ENCODE data around the gene RUVBL2. TPM values are rescaled to one million over a fixed set of nuclear protein-coding genes. Genes with fewer than 3 reads are reported as not detected.

RUVBL2 gene
- 263 and 300 TPM in 2 replicates for total RNA-seq (2014; rRNA removed)
- polyA plus RNA-seq (2012) = 177 TPM

DNA sequence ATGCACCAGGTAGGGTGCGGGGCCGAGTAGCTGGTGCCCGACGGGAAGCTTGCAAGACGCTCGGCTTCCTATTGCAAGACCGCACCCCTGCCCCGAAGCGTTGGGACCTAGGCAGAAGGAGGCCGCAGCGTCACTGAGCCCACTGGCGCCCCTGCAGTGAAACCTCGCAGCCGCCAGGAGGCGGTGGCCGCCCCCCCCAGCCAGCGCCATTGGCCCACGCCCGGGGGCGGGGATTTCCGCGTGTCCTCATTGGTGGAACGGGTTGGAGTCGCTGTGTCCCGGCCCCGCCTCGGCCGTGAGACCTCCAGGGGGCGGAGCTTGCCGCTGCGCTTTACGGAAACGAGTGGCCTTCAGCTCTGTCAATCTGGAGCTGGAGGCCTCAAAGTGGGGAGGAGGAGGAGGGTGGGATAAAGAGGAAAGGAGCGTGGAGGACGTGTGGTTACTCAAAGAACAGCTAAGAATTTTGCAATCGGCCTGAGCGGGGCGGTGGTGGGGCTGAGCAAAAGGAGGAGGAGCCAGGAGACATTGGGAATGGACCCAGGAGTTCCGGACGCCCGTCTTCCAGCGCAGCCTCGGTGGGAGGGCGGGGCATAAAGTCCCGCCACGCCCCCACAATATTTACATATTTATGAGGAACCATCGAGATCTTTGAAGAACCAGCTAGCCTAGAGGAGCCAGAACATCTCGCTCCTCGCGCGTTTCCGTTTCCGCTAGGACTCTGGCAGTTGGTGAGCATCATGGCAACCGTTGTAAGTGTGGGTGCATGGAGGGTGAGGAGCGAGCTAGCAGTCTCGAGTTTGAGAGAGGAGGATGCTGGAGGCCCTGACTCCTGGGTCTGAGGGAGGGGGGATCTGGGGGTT lies at the start of gene RUVBL2, which contains the start of gene GYS1:
TSS of gene RUVBL2 (plus strand) at position 713 of the 860 bp plus-strand sequence. CDS start at position 738, 25 bp downstream.
TSS of gene GYS1 (minus strand) at position 135 of the 860 bp plus-strand sequence. CDS start 197 bp downstream, outside the sequence.
- peak; percentile 99 for DNase-seq (ENCODE audit: low read depth)

DNA sequence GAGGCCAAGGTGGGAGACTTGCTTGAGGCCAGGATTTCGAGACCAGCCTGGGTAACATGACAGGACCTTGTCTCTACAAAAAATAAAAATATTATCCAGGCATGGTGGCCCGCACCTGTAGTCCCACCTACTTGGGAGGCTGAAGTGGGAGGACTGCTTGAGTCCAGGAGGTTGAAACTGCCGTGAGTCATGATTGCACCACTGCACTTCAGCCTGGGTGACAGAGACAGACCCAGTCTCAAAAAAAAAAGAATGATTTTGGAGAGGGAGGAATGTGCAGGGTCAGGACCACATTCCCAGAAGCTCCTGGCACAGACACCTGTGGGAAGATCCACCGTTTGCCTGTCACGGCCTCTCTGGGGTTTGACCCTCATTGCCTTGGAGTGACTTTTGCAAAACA lies 48.3 kb upstream of the RUVBL2 start:
- no peak for DNase-seq (ENCODE audit: low read depth)

DNA sequence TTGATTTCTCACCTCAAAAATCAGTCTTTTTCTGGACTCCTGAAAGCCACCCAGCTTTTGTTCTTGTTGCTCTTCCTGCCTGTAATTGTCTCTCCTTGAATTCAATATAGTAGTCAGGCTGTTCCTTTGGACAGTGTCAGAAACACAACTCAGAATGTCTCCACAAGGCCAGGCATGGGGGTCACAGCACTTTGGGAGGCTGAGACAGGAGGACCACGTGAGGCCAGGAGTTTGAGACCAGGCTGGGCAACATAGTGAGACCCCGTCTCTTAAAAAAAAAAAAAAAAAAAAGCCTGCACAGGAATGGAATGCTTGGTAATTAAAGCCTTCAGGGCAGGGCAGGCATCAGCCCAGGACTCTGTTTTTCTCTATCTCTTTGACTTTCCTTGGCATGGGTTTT lies 47.9 kb upstream of the RUVBL2 start:
- DNase-seq (ENCODE audit: low read depth) = no peak

DNA sequence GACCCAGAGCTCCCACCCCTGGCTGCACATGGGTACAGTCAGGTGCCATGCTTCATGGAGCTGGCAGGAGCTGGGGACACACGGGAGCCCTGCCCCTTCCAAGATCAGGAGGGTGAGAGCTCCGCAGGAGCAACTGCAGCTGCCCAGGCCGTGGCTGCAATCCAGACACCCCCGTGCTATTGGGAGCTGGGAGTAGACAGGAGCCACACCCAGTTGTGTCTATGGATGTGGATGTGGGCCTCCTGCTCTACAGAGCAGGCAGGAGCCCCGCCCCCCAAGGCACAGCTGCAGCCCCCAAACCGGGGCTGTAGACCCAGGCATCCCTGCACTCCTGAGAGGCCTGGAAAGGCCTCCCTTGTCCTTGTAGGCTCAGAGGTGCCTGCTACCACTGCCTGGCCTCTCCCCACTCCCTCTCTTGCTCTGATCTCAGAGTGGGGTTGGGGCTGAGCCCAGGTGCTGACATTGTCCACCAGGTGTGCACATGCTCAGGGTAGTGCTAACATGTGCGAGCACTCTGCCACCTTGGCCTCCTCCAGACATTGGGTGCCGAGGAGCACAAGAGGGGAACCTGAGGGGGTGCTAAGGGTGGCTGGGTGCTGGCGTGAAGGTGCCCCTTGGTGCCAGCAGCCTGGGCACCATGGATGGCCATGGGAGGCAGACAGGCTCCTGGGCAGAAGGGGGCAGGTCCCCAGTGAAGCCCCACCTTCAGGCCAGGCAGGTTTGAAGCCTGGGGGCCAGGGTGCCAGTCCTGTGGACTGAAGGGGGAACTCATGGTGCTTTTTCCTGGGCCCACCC lies 47.0 kb upstream of the RUVBL2 start:
- DNase-seq (ENCODE audit: low read depth) = no peak

DNA sequence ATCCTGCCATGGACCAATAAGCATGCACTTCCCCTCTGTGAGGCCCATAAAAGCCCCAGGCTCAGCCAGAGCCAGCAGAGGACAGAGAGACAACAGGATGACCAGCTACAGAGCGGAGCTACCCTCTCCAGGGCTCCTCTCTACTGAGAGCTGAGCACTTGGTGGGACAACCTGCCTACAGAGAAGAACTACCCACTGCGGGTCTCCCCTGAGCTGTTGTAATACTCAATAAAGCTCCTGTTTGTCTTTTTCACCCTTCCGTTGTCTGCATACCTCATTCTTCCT lies 46.5 kb upstream of the RUVBL2 start:
- no peak for DNase-seq (ENCODE audit: low read depth)

DNA sequence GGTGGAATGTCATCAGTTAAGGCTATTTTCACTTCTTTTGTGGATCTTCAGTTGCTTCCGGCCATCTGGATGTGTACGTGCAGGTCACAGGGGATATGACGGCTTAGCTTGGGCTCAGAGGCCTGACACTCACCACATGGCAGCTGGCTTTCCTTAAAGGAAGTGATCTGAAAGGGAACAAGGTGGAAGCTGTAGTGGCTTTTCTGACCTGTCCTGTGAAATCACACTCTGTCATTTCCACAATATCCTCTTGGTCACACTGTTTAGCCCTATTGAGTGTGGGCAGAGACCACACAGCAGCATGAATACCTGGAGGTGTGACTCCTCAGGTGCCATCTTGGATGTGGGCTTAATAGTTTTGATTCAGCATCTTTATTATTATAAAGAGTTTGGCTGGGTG lies 43.5 kb upstream of the RUVBL2 start:
- DNase-seq (ENCODE audit: low read depth) = no peak

DNA sequence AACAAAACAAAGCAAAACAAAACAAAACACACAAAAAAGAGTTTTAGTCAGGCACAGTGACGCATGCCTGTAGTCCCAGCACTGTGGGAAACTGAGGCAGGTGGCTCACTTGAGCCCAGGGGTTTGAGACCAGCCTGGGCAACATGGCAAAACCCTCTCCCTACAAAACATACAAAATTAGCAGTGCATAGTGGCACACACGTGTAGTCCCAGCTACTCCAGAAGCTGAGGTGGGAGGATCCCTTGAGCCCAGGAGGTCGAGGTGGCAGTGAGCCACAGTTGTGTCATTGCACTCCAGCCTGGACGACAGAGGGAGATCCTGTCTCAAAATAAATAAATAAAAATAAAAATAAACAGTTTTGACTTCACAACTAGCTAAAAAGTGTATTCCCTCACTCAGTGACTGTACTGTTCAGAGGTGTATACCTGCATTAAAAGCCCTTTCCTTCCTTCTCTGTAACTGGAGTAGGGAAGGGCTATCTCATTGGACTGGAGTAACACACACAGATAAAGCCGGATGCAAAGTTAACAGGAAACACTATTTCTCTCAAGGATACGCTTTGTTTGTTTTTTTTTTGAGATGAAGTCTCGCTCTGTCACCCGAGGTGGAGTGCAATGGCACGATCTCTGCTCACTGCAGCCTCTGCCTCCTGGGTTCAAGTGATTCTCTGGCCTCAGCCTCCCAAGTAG lies 42.7 kb upstream of the RUVBL2 start:
- no peak for DNase-seq (ENCODE audit: low read depth)

DNA sequence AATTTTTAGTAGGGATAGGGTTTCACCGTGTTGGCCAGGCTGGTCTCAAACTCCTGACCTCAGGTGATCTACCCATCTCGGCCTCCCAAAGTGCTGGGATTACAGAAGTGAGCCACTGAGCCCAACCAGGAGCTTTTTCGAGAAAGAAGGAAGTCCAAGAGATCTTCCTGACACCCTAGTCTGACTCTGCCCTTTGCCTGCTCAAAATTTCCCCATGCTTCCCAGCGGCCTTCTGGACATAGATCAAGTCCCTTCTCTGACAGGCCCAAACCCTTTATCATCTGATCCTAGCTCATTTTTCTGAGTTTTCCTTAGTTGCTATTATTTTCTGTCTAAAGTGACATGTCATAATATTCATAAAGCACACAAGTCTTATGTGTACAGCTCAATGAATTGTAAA lies 40.5 kb upstream of the RUVBL2 start:
- DNase-seq (ENCODE audit: low read depth) = no peak

DNA sequence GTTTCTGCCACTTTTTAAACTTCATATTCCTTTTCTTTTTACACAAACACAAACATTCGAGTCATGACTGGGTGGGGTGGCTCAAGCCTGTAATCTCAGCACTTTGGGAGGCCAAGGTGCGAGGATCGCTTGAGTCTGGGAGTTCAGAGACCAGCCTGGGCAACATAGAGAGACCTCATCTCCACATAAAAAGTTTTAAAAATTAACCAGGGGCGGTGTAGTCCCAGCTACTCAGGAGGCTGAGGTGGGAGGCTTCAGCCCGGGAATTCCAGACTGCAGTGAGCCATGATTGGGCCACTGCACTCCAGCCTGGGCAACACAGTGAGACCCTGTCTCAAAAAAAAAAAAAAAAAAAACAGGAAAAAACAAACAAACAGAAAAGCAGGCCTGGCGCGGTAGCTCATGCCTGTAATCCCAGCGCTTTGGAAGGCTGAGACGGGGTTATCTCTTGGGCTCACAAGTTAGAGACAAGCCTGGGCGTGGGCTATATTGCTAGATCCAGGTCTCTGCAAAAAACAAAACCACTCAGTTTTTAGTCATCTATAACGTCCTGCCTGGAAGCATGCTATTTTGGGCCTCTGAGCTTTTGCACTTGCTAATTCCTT lies 39.6 kb upstream of the RUVBL2 start:
- DNase-seq (ENCODE audit: low read depth) = no peak

DNA sequence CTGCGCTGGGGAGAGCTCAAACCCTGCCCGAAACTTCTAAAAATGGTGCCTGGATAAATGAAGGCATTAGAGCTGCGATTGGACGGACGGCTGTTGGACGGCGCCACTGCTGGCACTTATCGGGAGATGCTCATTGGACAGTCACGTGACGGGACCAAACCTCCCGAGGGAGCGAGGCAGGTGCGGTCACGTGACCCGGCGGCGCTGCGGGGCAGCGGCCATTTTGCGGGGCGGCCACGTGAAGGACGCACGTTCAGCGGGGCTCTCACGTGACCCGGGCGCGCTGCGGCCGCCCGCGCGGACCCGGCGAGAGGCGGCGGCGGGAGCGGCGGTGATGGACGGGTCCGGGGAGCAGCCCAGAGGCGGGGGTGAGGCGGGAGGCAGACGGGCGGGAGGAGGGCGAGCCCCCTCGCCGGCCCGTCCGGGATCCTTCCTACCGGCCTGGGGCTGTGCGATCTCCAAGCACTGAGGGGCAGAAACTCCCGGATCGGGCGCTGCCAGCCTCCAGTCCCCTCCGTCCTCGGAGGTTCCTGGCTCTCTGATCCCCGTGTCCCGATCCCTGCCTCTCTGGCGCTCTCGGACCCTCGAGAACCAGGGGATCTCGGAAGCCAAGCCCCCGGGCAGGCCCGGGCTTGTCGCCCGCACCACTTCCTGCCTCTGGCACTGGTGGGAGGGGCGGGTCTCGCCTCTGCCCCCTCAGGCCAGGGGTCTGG lies 38.9 kb upstream of the RUVBL2 start, which contains the start of gene BAX:
TSS of gene BAX (plus strand) at position 281 of the 713 bp plus-strand sequence. CDS start at position 335, 54 bp downstream.
- peak; percentile 97 for DNase-seq (ENCODE audit: low read depth)

DNA sequence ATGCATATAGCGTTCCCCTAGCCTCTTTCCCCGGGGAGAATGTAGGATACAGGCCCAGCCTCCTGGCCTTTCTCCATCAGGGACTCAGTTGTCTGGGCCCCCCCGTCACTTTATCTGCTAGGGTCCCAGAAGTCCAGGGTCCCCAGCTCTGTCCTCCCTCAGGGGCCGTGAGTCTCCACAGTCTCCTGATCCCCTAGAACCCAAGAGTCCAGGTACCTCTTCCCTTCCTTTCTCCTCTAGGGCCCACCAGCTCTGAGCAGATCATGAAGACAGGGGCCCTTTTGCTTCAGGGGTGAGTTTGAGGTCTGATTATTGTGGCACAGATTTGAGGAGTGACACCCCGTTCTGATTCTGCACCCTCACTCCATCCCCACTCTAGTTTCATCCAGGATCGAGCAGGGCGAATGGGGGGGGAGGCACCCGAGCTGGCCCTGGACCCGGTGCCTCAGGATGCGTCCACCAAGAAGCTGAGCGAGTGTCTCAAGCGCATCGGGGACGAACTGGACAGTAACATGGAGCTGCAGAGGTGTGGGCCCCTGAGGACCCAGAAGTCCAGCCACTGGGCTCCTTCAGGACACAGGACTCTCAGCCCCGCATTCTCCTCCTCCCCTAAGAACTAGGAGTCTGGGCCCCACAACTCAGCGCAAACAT lies 38.3 kb upstream of the RUVBL2 start:
- DNase-seq (ENCODE audit: low read depth) = no peak

DNA sequence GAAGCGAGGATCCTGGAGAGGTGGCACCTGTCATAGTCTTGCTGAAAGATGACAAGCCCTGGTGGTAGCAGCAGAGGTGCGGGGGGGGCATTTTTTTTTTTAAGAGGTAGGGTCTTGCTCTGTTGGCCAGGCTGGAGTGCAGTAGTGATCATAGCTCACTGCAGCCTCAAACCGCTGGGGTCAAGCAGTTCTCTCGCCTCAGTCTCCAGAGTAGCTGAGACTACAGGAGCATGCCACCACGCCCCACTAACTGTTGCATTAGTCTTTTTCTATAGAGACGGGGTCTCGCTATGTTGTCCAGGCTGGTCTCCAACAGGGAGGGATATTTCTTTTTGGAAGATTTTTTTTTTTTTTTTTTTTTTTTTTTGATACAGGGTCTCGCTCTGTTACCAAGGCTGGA lies 35.7 kb upstream of the RUVBL2 start:
- no peak for DNase-seq (ENCODE audit: low read depth)

DNA sequence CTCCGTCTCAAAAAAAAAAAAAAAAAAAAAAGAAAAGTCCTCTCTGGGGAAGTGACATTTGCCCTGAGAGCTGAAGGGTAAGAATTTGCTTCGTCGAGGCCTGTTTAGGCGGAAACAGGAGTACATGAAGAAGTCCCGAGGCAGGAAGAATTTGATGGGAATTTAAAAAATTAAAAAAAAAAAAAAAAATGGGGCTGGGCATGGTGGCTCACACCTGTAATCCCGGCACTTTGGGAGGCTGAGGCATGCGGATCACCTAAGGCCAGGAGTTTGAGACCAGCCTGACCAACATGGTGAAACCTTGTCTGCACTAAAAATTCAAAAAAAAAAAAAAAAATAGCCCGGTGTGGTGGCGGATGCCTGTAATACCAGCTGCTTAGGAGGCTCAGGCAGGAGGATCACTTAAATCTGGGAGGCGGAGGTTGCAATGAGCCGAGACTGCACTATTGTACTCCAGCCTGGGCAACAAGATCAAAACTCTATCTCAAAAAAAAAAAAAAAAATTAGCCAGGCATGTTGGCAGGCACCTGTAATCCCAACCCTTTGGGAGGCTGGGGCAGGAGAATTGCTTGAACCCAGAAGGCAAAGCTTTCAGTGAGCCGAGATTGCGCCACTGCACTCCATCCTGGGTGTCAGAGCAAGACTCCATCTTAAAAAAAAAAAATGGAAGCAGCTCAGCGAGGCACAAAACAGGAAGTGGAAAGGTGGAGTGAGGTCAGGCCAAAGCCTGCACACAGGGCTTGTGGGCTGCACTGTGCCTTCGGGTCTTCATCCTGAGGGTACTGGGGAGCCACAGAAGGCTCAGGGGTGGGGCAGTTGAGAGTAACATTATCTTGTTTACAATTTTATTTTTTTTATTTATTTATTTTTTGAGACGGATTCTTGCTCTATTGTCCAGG lies 34.1 kb upstream of the RUVBL2 start:
- DNase-seq (ENCODE audit: low read depth) = no peak

DNA sequence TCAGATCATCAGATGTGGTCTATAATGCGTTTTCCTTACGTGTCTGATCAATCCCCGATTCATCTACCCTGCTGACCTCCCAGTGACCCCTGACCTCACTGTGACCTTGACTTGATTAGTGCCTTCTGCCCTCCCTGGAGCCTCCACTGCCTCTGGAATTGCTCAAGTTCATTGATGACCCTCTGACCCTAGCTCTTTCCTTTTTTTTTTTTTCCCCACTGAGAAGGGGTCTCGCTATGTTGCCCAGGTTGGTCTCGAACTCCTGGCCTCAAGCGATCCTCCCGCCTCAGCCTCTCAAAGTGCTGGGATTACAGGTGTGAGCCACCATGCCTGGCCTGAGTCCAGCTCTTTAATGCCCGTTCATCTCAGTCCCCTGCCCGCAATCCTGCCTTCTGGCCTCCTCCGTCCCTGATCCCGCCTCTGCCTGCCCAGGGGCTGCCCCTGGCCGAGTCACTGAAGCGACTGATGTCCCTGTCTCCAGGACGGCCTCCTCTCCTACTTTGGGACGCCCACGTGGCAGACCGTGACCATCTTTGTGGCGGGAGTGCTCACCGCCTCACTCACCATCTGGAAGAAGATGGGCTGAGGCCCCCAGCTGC lies 32.5 kb upstream of the RUVBL2 start:
- no peak for DNase-seq (ENCODE audit: low read depth)

DNA sequence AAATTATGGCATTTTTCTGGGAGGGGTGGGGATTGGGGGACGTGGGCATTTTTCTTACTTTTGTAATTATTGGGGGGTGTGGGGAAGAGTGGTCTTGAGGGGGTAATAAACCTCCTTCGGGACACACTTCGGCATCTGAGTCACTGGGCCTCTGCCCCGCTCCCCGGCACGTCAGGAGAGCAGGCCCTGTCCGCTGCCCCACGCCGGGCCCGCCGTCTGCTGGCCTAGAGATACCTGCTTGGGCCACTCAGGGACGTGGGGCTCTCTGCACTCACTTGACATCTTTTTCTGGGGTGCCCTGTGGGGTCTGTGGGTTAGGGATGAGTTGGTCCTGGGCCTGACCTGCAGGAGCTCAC lies 32.0 kb upstream of the RUVBL2 start:
- DNase-seq (ENCODE audit: low read depth) = no peak

DNA sequence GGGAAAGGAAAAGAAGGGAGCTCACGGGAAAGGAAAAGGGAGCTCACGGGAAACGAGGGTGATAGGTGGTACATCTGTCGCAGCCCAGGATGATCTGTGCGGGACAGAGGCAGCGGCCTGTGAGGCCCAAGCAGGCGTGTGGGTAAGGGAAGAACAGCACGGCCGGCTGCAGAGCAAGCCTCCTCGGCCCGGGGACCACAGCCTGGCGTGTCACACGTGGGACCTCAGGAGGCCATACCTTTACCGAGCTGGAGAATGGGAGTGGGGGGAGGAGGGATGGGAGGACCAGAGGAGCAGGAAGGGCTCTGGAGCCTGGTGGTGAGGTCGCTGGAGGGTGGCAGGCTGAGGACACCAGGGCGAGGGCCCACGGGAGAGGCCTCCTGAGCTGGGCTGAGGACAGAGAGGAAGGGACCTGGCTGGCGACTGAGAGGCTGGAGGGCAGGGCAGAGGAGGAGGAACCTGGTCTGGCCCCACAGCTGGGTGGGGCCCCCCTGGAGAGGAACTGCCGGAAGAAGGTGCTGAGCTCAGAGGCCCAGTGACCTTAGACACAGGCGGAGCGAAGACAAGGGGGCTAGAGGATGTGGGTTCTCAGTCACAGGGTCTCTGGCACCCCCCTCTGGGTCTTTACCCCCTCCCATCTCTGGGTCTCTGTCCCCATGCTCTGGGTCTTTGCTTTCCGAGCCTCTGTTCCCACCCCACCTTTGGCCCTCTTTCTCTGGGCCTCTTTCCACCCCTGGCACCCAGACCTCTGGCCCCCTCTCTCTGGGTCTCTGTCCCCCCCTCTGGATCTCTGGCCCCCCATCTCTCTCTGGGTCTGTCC lies 31.4 kb upstream of the RUVBL2 start:
- peak; percentile 40 for DNase-seq (ENCODE audit: low read depth)

DNA sequence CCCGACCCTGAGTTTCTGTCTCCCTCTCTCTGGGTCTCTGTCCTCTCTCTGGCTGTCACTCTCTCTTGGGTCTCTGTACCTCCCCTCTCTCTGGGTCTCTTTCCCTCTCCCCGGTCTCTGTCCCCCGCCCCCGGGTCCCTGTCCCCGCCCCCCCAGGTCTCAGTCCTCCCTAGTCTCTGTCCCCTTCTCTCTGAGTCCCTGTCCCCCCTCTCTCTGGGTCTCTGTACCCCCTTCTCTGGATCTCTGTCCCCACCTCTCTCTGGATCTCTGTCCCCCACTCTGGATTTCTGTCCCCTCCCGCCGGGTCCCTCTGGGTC lies 30.9 kb upstream of the RUVBL2 start:
- no peak for DNase-seq (ENCODE audit: low read depth)

All from LHCN-M2 (cell line).